Activated CD4-positive, alpha-beta T cell treated with anti-CD3 and anti-CD28 coated beads, Interleukin-2, Interleukin-4, amounts not matched to agents 100 ng/mL and 50 ng/mL, durations not matched to agents 16 hours and 8 hours (primary cell): Measurements from ENCODE around the gene CYREN.
"Not testable (repeated sequence)": the region's sequence is repeated elsewhere in the genome, so short reads cannot be mapped to it uniquely, and the experiment has no call there.

Source experiments
- DNase-seq: peaks from one replicate; pipeline ENCODE4 v3.0.0-alpha.2; 2020; ENCODE audit warnings: low spot score

Gene CYREN

DNA sequence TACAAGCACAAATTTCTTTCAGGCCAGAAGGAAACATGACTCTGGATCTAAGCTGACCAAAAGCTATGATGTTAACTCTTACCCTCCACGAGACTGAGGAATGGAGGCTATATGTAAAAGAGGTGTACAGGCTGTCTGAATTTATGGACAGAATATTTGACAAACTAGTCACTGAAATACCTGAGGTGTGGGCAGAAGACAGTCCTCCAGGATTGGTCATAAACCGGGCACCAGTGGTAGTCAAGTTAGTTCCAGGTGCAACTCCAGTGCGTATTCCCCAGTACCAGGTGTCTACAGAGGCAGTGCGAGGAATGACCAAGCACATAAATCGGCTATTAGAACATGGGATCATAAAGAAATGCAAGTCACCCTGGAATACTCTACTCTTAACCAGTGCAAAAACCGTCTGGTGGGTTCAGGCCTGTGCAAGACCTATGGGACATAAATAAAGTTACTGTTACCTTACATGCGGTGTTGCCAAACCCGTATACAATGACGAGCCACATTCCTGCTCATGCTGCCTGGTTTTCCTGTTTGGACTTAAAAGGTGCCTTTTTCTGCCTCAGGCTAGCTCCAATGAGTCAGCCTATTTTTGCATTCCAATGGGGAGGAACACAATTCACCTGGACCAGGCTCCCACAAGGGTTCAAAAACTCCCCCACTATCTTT, 6.7 kb upstream of the CYREN start:
- no peak for DNase-seq

DNA sequence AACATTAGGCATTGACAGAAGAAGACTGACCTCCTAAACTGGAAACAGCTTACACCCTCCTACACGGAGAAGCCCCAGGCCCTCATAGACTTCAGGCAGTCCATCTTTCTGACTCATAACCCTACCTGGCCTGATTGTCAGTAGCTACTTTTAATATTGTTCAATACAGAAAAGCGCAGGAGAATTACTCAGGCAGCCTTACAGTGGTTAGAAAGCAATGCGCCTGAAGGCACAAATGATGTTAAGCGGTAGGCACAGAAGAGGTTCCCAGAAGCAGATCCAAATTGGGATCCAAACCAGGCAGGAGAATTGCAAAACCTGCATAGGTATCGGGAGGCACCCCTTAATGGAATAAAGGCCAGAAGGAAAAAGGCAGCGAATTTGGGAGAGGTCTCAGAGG, 5.4 kb upstream of the CYREN start:
- no peak for DNase-seq

DNA sequence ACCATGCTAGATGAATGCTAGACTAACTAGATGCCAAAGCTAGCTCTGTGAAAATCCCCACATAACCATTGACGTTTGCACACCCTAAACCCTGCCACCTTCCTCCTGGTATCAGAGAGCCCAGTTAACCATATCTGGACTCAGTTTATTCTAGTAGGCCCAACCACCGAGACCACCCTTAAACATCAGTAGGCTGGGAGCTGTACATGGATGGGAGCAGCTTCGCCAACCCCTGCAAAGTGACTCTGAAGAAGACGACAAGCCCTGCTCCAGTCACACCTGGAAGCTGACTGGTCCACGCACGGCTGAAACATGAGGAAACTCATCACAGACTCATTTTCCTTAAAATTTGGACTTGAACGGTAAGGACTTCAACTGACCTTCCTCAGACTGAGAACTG, 4.4 kb upstream of the CYREN start:
- no peak for DNase-seq

DNA sequence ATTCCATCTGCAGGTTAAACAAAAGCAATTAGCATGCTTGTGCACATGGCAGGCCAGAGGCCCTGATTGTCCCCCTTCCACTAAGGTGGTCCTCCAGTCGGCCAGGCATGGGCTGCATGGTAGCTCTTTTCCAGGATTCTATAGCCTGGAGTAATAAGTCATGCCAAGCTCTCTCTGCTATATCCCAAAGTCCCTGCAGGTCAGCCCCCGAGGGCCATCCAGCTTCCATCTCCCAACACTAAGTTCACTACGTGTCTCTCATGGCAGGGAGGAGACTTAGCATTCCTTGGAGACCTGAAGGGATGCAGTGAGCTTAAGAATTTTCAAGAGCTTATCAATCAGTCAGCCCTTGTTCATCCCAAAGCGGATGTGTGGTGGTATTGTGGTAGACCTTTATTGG, 3.4 kb upstream of the CYREN start:
- not testable (repeated sequence) for DNase-seq

DNA sequence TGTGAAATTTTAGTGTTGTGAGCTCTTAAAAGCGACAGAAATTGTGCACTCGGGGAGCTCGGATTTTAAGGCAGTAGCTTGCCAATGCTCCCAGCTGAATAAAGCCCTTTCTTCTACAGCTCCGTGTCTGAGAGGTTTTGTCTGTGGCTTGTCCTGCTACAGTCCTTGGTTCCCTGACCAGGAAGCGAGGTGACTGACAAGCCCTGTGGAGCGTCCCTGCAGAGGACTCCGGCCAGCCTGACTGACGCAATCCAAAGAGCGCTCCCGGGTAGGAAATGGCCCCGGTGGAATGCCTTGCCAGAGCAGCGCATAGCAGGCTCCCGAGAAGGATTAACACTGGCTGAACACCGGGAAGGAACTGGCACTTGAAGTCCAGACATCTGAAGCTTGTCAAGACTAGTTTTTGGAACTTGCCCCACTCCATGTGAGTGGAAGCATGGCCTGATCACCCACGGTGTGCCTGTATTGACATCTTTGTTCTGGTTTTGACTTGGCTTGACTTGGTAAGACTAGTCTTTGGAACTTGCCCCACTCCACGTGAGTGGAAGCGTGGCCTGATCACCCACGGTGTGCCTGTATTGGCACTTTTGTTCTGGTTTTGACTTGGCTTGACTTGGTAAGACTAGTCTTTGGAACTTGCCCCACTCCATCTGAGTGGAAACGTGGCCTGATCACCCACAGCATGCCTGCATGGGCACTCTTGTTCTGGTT, 1.2 kb upstream of the CYREN start:
- DNase-seq: peak; percentile 12

DNA sequence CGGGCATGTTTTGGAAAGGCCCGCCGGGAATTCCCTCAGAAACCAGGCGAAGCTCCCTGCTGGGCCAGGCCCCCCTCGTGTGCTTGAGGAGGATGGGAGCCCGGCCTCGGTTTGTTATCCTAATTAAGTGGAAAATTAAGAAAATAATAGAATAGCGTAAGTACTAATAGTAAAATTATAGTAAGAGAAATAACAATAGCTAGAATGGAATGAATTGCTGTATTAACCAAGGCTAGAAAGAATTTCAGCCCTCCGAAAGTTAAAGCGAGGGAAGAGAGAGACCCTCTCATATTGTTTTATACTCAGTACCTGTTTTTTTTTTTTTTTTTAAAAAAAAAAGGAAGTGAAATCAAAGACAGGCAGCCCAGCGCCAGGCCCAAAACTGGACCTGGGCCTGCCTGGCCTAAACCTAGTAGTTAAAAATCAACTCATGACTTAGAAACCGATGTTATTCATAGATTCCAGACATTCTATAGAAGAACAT, 533 bp upstream of the CYREN start:
- not testable (repeated sequence) for DNase-seq

DNA sequence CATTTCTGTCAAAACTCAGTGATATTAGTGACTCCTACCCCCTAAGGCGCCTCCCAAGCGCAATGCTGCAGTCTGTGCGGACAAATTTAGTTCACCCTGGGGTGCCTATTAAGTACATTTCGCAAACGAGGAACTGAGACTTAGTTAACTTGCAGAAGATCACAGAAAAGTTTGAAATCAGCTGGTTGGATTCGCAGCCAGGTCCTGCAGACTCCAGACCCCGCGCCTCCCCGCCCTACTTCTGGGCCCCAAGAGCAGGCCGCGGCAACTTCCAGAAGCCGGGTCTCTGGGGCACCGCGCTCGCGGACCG, 588 bp downstream of the CYREN start:
- DNase-seq: no peak

DNA sequence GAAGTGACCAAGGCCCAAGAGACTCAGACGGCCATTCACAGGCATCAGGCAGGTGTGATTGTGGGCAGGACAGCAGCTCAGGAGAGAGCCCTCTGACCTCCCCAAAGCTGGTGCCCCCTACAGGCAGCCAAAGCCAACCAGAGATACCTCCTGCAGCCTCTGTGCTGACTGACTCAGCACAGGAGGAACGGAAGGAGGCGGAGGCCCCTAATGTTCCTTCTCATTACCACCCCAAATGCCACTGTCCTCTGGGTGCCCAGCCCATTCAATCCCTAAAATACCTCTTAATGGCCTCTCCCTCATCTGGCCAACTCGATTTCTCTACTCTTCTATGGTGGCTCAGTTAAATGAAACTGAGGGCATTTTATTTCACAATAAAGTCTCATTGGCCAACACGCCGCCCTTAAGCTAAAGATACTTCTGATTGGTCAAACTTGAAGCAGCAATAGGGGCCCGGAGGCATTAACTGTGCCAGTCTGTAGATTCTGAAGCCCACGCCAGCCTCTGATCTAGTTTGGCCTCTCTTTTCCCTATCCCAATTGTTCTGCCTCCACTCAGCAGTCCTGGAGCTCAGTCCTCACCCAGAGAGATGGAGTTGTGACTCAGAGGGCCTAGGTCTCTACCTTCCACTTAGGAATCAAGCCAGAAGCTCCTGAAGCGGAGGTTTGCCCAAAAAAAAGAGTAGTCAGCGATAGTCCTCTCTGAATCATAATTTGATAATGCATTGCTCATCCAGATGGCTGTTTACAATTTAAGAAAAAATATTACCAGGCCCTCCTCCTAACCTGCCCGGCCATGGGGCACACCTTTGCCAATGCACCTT, 1.2 kb downstream of the CYREN start:
- DNase-seq: peak; percentile 80

DNA sequence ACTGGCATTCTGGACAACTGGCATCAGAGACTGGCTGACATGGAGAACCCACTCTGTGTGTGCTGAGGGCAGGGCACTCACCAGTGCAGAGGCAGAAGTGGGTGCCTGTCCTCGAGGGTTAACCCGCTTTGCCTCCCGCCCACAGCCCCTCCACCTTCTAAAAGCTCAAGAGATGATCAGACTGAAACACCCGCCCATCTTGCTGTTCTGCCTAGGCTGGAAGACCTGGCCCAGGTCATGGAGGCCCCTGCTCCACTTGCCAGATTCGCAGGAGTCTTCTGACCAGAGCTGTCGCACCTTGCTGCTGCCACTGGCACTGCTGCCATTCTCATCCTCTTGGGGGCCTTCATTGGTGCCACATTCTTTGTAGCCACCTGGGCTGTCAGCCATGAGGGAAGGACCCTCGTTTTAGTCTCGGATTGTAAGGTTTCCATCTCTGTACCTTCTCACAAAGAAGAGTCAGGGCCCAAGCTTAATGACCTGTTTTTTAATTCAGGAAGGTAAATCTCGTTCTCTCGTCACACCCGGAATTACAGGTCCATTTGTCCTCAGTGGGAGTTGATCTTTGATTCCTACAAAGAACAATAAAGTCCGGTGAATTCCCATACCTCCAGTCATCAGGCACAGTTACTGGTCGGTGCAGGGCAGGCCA, 1.9 kb downstream of the CYREN start:
- DNase-seq: no peak

DNA sequence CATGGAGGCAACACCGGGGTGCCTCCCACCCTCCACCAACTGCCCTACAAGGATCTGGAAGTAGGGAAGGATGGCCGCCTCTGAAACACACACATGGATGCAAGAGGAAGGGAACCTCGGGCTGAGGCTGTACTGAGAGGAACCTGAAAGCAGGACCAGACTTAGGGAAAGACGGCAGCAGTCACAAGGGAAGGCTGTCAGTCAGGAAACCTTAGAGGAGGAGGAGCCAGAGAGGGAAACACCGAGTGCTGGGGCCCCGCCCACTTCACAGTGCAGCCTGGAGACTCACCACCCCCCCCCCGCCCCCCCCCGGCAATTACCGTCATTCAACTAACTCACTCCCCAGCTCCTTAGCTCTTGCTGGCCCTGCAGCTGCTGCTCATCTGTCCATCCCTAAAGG, 2.5 kb downstream of the CYREN start:
- no peak for DNase-seq

DNA sequence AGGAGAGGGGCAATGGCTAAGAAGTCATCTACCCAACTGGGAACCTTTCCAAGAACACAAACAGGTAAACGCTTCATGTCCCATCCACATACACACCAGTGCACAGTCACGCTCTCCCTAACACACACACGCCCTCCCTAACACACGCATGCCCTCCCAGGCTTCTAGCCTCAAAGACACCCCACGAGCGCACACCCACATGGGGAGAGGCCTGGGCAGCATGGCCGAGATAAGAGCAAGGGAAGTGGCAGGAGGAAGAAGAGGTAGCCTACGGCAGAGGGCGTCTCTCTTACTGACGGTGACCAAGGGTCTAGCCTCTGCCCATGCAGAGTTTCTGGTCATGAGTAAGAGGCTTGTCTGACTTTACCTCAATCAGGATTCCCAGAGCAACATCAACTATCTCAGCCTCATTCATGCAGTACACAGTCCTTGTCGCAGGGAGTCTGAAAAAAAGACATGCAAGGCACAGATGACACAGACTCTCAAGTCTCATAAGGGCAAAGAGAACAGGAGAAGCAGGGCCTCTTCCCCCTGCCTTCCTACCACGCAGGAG, 3.1 kb downstream of the CYREN start:
- no peak for DNase-seq

DNA sequence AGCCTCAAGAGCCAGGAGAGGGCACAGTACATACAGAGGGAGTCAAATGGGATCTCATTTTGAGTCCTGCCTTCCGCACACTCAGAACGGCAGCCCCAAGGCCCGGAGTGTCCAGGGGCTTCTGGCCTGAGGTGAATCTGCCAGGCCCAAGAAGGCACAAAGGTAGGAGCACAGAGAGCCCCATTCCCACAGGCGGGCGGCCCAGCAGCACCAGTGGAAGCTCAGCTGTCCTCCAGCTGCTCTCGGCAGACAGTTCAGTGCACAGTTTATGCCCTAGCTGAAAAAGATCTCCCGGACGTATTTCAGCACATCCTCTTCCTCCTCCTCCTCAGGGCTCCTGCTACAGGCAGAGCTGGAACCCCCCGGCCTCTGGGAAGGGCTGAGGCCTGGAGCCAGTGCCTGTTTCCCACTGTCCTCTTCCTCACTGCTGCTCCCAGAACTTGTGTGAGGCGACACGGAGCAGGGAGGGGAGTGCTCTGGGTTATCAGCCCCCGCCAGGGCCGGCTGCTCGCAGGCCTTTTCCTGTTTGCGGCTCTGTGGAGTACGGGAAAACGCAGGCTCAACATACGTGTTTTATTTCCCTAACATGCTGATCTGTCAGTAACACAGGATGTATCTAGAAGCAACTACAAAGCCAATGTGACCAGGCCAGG, 4.0 kb downstream of the CYREN start:
- no peak for DNase-seq

DNA sequence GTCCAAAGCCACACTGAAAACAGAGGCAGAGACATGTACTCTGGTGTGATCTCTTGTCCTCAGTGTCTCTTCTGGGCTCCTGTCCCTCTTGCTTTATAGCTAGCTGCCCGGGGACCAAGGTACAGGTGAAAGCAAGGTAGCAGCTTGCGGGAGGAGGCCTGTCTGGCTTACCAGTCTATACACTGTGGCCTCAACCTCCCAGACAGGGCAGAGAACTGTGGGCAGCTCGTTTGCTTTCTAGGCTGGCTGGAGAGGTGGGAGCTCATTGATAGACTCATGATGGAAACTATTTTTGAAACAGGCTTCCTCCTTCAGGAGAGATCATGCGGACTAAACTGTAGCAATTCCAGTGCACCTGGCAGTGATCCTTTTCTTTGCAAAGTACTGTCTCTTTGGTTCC, 4.6 kb downstream of the CYREN start:
- no peak for DNase-seq

DNA sequence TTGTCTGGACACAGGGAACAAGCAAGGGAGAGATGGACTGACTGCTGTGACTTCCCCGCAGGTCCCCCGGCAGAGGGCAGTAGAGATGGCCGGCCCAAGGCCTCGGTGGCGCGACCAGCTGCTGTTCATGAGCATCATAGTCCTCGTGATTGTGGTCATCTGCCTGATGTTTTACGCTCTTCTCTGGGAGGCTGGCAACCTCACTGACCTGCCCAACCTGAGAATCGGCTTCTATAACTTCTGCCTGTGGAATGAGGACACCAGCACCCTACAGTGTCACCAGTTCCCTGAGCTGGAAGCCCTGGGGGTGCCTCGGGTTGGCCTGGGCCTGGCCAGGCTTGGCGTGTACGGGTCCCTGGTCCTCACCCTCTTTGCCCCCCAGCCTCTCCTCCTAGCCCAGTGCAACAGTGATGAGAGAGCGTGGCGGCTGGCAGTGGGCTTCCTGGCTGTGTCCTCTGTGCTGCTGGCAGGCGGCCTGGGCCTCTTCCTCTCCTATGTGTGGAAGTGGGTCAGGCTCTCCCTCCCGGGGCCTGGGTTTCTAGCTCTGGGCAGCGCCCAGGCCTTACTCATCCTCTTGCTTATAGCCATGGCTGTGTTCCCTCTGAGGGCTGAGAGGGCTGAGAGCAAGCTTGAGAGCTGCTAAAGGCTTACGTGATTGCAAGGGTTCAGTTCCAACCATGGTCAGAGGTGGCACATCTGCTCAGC, 6.0 kb downstream of the CYREN start:
- no peak for DNase-seq

DNA sequence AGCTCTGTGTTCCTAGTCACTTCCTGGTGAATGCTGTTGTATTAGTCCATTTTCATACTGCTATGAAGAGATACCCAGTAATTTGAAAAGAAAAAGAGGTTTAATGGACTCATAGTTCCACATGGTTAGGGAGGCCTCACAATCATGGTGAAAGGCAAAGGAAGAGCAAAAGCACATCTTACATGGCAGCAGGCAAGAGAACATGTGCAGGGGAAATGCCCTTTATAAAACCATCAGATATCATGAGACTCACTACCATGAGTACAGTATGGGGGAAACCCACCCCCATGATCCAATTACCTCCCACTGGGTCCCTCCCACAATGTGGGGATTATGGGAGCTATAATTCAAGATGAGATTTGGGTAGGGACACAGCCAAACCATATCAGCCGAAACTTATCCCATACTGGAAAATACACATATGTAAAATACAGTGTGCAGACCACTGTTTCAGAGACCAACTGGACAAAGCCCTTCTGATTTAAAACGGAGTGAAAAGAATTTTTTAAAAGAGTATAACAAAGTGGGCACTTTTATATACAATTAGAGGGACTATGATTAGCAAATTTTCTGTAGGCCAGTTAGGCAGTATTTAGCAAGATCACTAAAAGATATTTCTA, 8.0 kb downstream of the CYREN start:
- DNase-seq: no peak

DNA sequence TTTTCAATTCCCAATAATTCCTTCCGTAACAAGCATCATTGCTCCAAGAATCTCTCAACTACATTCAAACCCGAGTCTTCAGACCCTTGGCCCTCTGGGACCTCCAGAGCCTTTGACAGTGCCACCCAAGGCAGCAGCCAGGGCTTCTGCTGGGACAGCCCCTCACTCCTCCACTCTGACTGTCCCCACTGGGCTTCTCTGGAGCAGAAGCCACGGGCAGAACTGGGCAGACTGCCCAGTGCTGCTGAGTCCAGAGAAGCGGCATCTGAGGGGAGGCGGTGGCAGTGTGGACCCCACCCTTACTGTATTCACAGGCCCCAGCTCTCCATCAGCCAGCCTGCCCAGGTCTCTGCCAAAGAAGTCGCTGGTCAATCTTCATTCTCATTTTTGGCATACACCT, 8.8 kb downstream of the CYREN start:
- DNase-seq: no peak

DNA sequence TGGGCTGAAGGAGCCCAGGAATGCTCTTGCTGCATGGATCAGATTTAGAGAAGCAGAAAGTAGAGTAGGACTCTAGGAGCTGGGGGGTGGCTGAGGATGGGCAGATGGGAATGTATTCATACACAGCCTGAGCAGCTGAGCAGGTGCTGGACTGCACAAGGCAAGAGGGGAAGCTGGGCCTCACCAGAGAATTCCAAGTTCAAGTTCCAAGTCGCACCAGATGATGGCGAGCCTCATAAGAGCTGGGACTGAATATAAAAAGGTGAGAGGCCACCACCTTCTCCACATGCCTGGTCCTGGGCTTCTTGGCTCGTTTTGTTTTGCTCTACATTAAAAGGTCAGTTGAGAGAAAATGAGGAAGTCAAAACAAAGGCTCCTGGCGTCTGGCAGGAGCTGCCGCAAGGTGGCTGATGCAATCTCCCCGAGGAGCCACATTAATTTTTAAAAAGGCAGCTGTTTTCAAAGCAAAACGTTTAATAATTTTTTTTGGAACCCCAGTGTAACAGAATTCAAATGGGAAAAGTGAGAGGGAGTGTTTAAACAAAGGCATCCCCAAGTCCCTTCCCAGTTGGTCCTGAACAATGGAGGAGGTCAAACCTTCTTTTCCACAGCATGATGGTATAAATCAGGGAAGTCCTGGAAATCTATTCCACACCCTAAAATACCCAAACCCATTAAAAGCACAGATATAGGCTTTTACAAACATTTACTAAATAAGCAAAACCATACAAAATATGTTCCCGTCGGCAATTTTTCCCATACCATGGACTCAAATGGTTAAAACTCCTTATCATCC, 9.5 kb downstream of the CYREN start:
- DNase-seq: no peak

DNA sequence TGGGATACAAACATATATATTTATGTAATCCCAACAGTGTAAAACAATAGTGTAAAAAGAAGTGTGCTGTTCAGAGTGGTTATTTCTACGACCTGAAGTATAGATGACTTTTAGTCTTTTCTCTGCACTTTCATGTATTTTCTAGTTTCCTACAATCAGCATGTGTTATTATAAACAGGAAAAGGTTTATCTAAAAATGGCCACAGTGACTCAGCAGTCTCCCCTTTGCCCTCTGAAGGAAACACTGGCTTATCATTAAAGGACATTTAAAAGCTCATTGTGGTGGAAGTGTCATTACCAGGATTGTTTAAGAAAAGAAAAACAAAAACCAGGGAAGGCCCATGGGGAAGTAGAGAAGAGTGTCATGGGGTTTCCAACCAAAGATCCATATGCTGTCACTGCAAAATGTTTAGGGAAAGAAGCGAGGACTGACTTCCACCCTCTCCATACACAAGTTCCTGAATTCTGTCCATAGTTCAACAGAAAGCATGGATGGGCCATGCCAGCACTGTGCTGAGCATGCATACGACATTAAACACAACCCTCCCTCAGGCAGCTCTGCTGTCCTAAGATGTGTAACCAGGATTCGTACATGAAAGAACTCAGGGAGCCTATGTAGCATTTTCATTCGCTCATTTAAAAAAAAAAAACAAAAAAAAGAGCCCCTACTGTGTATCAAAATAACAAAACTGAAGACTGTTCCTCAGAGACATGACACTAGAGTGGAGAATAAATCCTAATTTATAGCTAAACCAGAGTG, 10.2 kb downstream of the CYREN start:
- DNase-seq: no peak
